ENCODE data around the gene NFIC.
A peak's percentile ranks its signal among the peaks of the same experiment; 100 is the strongest.

NFIC gene

DNA sequence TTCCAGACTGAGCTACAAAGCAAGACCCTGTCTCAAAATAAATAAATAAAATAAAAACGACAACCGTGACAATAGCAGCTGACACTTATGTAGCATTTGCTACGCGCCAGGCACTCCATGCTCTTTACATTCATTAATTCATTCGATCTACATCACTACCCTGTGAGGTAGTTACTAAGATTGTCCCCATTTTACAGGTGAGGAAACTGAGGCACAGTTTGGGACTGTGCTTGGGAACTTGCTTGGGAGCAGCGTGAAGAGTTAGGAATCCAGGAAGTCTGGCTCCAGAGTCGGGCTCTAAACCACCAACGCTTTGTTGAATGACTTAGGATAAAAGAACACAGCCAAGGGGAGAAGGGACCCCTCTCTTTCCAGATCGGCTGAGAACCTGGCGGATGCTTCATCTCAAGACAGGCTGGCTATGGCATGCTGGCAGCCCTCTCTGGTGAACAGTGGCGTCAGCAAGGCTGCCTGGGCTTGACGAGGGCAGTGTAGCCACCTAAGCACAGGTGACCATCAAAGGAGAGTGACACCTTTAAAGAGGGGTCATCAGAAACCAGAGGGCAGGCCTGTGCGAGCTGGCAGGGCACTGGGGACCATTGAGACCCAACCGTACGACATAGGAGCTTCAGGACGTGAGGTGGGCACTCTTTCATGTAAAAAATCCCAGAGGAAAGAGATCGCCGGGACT, 133.5 kb downstream of the NFIC start:
- DNase-seq (ENCODE audit: extremely low read depth, insufficient read length): no peak
- peak overlapping the region; percentile 85 for H3K4me3 ChIP-seq (replicated peaks; ENCODE audit: low read depth, low read length)
- H3K27me3 ChIP-seq (replicated peaks; ENCODE audit: control insufficient read depth, insufficient read depth, low read length): no peaks in the 10 kb centered on the region
- peaks cover 1% of the 10 kb centered on the region for H3K36me3 ChIP-seq (ENCODE audit: control insufficient read depth, insufficient read depth, low read length)
- TF ChIP-seq CTCF (IDR thresholded peaks at IDR 0.05; ENCODE audit: insufficient read depth, low read length, poor library complexity, severe bottlenecking): no peak

- Histone ChIP-seq H3K4me3 (replicated peaks; ENCODE audit: low read depth, low read length) (peak within 1 kb of the TSS; percentile 85), H3K36me3 (ENCODE audit: control insufficient read depth, insufficient read depth, low read length) (peaks cover 1% of the 10 kb centered on the region), H3K27me3 (replicated peaks; ENCODE audit: control insufficient read depth, insufficient read depth, low read length) (no peaks in the 10 kb centered on the region)
- TF ChIP-seq CTCF (IDR thresholded peaks at IDR 0.05; ENCODE audit: insufficient read depth, low read length, poor library complexity, severe bottlenecking): no peak
- DNase-seq (ENCODE audit: extremely low read depth, insufficient read length): peak; percentile 97
These were observed 134.2 kb downstream of the NFIC start, which contains the start of gene DOHH for GRCh38 chr19:3500429-3501101. Gene DOHH (minus strand): TSS chr19:3500674. CDS start chr19:3496814, 3,860 bp downstream.

GRCh38 chr19:3501780-3502179, 135.4 kb downstream of the NFIC start:
- TF ChIP-seq CTCF (IDR thresholded peaks at IDR 0.05; ENCODE audit: insufficient read depth, low read length, poor library complexity, severe bottlenecking): no peak
- peaks cover 1% of the 10 kb centered on the region for H3K36me3 ChIP-seq (ENCODE audit: control insufficient read depth, insufficient read depth, low read length)
- H3K4me3 ChIP-seq (replicated peaks; ENCODE audit: low read depth, low read length): no peak overlapping the region
- no peaks in the 10 kb centered on the region for H3K27me3 ChIP-seq (replicated peaks; ENCODE audit: control insufficient read depth, insufficient read depth, low read length)
- no peak for DNase-seq (ENCODE audit: extremely low read depth, insufficient read length)

GRCh38 chr19:3503036-3503572, 136.7 kb downstream of the NFIC start:
- TF ChIP-seq CTCF (IDR thresholded peaks at IDR 0.05; ENCODE audit: insufficient read depth, low read length, poor library complexity, severe bottlenecking): no peak
- DNase-seq (ENCODE audit: extremely low read depth, insufficient read length): no peak
- H3K27me3 ChIP-seq (replicated peaks; ENCODE audit: control insufficient read depth, insufficient read depth, low read length): no peaks in the 10 kb centered on the region
- no peak overlapping the region for H3K4me3 ChIP-seq (replicated peaks; ENCODE audit: low read depth, low read length)
- H3K36me3 ChIP-seq (ENCODE audit: control insufficient read depth, insufficient read depth, low read length): no peaks in the 10 kb centered on the region; the same call in 1 of the 2 replicates

DNA sequence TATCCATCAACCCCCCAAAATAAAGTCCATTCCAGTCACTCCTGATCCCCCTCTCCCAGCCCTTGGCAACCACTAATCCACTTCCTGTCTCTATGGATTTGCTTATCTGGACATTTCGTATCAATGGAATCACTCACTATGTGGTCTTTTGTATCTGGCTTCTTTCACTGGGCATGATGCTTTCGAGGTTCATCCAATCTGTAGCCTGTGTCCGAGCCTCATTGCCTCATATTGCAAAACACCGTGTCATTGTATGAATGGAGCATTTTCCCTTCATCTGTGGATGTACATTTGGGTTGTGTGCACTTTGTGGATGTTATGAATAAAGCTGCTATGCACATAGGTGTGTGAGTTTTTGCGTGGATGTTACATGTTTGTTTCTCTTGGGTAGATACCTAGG, 138.4 kb downstream of the NFIC start:
- H3K36me3 ChIP-seq (ENCODE audit: control insufficient read depth, insufficient read depth, low read length): peaks cover 6% of the 10 kb centered on the region
- TF ChIP-seq CTCF (IDR thresholded peaks at IDR 0.05; ENCODE audit: insufficient read depth, low read length, poor library complexity, severe bottlenecking): no peak
- no peak for DNase-seq (ENCODE audit: extremely low read depth, insufficient read length)
- no peaks in the 10 kb centered on the region for H3K27me3 ChIP-seq (replicated peaks; ENCODE audit: control insufficient read depth, insufficient read depth, low read length)
- H3K4me3 ChIP-seq (replicated peaks; ENCODE audit: low read depth, low read length): no peak overlapping the region
